ENCODE results near the gene MTHFD1L.

DNA sequence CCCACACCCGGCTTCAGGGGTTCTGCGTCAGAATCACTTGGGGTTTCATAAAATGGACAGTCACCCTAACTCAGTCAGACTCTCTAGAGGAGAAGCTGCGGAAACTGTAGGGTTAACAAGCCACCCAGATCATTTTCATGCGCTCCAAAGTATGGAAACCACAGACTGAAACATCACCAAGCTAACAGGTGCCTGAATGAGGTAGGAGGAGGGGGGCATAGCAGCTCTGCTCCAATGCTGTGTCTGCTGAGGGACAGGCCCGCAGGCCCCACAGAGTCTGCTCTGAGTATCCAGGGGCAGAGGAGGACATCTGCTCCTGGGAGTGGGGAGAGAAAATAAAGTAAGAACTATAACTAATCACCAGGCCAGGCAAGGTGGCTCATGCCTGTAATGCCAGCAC is 277.2 kb downstream of the MTHFD1L start:
- TF ChIP-seq, protein P1, sequence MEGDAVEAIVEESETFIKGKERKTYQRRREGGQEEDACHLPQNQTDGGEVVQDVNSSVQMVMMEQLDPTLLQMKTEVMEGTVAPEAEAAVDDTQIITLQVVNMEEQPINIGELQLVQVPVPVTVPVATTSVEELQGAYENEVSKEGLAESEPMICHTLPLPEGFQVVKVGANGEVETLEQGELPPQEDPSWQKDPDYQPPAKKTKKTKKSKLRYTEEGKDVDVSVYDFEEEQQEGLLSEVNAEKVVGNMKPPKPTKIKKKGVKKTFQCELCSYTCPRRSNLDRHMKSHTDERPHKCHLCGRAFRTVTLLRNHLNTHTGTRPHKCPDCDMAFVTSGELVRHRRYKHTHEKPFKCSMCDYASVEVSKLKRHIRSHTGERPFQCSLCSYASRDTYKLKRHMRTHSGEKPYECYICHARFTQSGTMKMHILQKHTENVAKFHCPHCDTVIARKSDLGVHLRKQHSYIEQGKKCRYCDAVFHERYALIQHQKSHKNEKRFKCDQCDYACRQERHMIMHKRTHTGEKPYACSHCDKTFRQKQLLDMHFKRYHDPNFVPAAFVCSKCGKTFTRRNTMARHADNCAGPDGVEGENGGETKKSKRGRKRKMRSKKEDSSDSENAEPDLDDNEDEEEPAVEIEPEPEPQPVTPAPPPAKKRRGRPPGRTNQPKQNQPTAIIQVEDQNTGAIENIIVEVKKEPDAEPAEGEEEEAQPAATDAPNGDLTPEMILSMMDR (IDR thresholded peaks at IDR 0.05) = no peak
- TF ChIP-seq POLR2A (IDR thresholded peaks at IDR 0.05) = no peak
